GM13976 (cell line): ENCODE results near the gene TIMM13.
"Not testable (repeated sequence)": the region's sequence is repeated elsewhere in the genome, so short reads cannot be mapped to it uniquely, and the experiment has no call there.

Source experiments
- DNase-seq: peaks from one replicate; pipeline ENCODE4 v3.0.0; 2012; ENCODE audit warnings: low spot score
- in situ Hi-C: fragments of 300-500 bp; cut with MboI; formaldehyde crosslinking; loops from one replicate; pipeline ENCODE4 v1.12.0; 2022; ENCODE audit warnings: low sequenced_read_pairs, mixed read lengths, inconsistent platforms; ENCODE audit not compliant: unreplicated experiment
- TF ChIP-seq, protein P1 (sequence below): IDR thresholded peaks from 2 replicates; pipeline ENCODE4 v1.5.1; 2012; ENCODE audit warnings: borderline replicate concordance, mild to moderate bottlenecking; ENCODE audit not compliant: insufficient read depth; ENCODE audit errors: extremely low read depth, missing control alignments, control extremely low read depth

Gene TIMM13

DNA sequence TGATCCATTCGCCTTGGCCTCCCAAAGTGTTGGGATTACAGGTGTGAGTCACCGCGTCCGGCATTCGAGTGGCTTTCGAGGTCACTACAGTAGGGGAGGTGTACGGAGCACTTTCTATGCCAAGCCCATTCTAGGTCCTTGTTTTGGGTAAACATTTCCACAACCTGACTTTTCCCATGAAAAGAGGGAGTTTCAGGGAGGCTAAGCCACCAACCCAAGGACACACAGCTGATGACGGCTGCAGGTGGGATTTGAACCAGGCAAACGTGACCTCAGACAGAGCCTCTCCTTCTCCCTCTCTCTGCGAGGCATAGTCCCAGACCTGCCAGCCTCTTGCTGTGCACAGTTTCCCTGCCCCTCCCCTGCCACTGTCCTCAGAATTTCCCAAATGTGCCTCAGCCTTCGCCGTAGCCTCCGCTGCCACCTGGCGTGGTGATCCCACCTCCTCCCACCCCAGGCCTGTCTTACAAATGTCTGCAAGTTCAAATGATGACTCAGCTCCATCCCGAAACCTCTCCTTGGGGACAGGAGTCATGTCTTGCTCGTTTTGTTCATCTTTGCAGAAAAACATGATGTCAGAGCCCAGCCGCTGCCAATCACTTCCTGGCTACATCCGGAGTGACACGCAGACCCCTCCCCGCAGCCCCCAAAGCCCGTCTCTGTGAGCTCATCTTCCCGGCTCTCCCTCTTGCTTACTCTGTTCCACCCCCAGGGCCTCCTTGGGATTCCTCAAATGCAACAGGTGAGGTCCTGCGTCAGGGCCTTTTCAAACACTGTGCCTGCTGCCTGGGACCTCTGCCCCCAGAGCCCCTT, 41.9 kb upstream of the TIMM13 start:
- peak; percentile 64 for DNase-seq
- in situ Hi-C loops = no loop called here
- TF ChIP-seq, protein P1, sequence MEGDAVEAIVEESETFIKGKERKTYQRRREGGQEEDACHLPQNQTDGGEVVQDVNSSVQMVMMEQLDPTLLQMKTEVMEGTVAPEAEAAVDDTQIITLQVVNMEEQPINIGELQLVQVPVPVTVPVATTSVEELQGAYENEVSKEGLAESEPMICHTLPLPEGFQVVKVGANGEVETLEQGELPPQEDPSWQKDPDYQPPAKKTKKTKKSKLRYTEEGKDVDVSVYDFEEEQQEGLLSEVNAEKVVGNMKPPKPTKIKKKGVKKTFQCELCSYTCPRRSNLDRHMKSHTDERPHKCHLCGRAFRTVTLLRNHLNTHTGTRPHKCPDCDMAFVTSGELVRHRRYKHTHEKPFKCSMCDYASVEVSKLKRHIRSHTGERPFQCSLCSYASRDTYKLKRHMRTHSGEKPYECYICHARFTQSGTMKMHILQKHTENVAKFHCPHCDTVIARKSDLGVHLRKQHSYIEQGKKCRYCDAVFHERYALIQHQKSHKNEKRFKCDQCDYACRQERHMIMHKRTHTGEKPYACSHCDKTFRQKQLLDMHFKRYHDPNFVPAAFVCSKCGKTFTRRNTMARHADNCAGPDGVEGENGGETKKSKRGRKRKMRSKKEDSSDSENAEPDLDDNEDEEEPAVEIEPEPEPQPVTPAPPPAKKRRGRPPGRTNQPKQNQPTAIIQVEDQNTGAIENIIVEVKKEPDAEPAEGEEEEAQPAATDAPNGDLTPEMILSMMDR = no peak

DNA sequence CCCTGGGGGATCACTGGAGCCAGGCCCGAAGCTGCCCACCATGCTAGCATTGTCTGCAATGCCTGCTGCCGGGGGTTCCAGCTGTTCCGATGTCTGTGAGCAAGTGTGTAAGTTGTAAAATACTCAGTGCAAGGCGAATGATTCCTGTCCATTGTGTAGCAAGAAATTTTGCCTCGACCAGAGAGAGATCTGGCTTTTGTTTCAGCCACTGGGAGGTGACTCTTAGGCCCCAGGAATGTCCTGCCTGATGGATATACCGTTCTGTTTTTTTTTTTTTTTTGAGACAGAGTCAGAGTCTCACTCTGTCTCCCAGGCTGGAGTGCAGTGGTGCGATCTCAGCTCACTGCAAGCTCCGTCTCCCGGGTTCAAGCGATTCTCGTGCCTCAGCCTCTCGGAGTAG, 41.2 kb upstream of the TIMM13 start:
- in situ Hi-C loops = no loop called here
- DNase-seq = no peak
- TF ChIP-seq, protein P1 = no peak

DNA sequence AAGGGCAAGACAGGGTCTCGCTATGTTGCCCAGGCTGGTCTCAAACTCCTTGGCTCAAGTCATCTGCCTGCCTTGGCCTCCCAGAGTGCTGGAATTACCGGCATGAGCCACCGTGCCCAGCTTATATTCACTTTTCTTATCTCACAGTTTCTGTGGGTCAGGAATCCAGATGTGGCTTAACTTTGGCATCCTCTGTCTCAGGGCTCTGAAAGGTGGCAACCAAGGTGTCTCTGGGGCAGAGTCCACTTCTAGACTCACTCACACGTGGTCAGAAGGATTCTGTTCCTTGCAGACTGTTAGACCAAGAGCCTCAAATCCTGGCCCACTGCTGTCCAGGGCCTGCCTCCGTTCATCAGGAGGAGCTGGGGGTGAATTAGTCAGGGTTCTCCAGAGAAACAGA, 37.0 kb upstream of the TIMM13 start:
- in situ Hi-C loops = no loop called here
- TF ChIP-seq, protein P1 = no peak
- no peak for DNase-seq

DNA sequence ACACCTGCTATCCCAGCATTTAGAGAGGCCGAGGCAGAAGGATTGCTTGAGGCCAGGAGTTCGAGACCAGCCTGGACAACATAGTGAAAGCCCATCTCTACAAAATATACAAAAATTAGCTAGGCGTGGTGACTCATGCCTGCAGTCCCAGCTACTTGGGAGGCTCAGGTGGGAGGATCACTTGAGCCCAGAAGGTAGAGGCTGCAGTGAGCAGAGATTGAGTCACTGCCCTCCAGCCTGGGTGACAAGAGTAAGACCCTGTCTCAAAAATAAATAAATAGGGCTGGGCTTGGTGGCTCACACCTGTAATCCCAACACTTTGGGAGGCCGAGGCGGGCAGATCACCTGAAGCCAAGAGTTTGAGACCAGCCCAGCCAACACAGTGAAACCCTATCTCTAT, 36.3 kb upstream of the TIMM13 start:
- DNase-seq, in situ Hi-C loops: not testable (repeated sequence)

DNA sequence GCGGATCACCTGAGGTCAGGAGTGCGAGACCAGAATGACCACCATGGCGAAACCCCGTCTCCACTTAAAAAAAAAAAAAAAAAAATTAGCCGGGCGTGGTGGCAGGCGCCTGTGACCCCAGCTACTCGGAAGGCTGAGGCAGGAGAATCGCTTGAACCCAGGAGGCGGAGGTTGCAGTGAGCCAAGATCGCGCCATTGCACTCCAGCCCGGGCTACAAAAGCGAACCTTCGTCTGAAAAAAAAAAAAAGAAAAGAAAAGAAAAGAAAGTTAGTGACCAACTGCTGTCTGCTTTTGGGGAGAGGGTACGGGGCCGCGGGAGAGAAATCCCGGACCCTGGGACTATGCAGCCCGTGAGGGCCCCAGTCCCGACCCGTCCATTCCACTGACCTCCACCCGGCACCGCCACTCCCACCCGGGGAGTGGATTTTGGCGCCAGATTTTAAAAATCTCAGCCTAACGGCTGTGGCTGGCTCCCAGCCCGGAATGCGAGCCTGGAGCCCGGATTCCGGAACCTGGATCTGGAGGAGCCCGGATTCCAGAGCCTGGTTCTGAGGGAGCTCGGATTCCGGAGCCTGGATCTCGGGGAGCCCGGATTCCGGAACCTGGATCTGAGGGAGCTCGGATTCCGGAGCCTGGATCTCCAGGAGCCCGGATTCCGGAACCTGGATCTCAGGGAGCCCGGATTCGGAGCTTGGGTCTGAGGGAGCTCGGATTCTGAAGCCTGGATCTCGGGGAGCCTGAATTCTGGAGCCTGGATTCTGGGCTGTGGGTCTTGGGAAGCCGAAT, 35.4 kb upstream of the TIMM13 start:
- DNase-seq = no peak
- in situ Hi-C loops = no loop called here

DNA sequence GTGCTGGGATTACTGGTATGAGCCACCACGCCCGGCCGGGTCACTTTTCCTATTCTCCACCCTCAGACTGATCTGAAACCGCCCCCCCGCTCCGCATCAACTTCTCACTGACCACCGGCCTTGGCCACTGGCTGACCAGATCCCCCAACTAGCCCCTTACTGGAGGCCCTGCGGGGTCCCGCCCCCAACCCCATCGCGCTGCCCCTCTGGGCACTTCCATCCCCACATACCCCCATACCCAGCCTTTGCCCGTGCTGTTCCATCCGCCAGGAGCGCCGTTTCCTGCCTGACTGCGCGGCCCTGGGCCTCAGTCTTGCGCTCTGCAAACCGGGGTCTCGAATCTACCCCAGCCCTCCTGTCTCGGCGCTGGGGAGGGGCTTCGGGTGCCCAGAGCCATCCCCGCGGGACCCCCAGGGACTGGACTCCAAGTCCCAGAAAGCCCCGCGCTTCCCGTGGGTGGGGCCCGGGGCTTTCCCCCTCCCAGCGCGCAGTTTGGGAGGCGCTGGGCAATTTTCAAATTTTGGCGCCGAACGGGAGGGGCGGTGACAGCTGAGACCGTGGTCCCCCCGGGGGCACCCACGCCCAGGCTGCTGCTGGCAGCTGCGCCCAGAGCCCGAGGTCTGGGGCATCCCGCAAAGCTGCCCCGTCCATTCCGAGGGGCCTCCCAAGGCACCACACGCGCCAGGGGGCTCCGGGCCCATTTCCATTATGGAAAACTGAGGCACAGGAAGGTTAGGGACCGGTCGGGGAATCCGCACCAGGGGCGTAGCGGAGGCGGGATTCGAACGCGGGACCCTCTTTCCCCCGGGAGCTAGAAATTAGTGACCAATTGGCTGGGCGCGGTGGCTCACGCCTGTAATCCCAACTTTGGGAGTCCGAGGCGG, 34.6 kb upstream of the TIMM13 start:
- DNase-seq = peak; percentile 92
- in situ Hi-C loops = no loop called here
- TF ChIP-seq, protein P1 = no peak

More for the DNA sequence above, 35.4 kb upstream of the TIMM13 start:
- TF ChIP-seq, protein P1 = no peak
